Islet precursor cell (in vitro differentiated cells): Measurements from ENCODE around the gene SDF4.

Experiments used
- DNase-seq: peaks from one replicate; pipeline ENCODE4 v3.0.0-alpha.2; 2018

Gene SDF4

DNA sequence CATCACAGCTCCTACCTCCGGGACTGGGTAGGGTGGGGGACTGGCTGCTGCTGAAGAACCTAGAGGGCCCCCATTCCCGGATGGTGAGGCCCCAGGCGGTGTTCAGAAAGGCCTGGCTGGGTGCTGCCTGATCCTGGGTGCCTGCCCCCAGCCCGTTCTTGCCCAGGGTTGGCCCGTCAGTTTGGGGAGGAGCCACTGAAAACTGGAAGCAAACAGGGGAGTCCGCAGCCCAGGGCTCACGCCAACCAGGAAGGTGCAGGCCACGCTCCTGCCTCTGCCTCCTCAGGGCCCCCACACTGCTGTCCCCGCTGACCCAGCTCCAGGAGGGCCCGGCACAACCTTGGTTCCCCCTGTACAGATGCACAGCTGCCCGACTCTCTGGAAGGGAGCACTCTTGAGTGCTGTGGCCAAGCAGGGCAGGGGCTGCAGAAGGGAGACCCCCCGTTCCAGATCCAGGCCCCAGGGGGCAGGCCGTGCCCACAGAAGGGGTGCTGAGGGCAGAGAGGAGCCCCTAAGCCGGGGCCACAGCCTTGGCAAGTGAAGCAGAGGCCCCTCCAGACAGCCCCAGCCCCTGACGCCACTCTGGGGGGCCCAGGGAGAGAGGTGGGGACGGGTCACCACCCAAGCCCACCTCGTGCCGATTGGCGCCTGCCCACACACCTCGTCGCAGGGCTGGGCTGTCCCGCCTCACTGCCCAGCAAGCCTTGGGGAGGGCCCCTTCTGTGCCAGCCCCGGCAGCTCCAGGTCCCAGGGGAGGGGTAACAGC is 9.2 kb upstream of the SDF4 start:
- DNase-seq: no peak

DNA sequence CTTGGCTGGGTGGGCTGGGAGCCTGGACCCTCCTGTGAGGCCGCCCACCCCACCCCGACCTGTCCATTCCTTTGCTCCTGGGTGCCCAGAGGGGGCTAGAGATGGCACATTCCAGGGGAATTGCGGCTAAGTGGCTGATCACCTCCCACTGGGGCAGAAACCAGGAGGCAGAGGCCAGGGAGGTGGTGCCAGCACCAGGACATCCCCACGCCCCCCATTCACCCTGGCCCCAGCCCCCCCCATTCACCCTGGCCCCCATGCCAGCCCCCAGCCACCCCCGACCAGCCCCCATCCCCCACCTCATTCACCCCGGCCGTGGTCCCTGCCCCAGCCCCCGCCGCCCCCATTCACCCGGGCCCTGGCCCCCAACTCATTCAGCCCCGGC is 8.5 kb upstream of the SDF4 start:
- no peak for DNase-seq

DNA sequence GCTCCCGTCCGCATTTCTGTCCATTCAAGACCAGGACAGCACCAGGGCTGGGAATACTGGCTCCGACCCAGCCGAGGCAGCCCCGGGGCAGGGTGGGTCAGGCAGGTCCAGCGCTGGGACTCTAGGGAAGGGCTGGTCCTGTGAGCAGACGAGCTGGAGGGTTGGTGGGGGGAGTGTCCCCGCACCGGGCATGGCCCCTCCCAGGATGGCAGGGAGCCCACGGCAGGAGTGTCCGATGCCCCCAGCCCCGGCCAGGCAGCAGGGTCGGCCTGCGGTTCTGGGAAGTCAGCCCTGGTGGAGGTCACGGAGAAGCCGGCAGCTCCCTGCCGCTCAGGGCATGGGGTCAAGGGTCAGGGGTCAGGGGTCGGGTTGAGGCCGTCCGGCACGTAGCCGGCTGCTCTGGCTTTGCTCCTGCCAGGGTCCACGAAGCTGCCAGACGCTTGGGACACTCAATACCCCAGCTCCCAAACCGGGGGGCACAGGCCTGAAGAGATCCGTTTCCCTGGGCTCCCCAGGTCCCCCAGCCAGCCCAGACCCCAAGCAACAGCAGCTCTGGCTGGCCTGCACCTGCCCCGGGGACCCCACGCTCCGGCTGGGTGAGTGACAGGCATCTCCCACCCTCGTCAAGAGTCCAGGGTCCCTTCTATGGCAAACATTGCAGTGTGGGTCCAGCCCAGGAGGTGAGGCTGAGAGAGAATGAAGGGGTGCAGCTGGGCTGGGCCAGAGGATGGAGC is 8.0 kb upstream of the SDF4 start:
- DNase-seq: peak; percentile 81

DNA sequence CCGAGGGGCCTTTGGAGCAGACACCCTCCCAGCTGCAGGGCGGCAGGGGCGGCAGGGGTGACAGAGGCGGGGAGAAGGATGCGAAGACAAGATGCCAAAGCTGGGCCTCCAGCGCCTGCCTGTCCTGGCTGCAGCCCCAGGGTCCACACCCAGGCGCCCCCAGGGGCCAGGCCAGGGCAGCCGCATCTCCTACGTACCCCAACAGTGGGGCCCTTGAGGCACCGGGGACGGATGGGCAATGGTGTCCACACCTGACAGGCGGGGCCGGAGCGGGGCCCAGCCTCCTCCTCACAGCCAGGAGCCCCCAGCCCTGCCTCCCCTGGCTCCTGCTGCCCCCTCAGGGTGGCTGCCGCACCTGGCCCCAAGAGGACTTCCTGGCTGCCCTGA is 7.4 kb upstream of the SDF4 start:
- DNase-seq: no peak

DNA sequence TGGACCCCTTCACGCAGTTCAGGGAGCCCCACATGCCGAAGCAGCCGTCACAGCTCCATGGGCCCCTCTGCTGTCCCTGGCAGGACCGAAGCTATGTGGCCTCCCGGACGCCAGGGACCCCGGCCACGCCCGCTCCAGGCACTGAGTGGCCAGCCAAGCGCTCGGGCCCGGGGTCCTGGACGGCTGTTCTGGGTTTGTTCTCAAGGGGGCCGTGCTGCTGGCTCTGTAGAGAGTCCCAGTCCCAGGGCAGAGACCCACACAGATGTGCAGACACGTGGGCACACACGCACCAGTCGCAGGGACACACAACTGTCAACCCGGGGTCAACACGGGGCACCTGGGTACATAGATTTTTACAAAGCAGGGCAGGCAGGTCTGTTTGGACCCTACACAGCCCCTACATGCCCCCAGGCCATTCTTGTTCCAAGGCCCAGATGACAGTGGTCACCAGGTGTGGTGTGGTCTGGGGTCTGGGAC is 6.9 kb upstream of the SDF4 start:
- no peak for DNase-seq

DNA sequence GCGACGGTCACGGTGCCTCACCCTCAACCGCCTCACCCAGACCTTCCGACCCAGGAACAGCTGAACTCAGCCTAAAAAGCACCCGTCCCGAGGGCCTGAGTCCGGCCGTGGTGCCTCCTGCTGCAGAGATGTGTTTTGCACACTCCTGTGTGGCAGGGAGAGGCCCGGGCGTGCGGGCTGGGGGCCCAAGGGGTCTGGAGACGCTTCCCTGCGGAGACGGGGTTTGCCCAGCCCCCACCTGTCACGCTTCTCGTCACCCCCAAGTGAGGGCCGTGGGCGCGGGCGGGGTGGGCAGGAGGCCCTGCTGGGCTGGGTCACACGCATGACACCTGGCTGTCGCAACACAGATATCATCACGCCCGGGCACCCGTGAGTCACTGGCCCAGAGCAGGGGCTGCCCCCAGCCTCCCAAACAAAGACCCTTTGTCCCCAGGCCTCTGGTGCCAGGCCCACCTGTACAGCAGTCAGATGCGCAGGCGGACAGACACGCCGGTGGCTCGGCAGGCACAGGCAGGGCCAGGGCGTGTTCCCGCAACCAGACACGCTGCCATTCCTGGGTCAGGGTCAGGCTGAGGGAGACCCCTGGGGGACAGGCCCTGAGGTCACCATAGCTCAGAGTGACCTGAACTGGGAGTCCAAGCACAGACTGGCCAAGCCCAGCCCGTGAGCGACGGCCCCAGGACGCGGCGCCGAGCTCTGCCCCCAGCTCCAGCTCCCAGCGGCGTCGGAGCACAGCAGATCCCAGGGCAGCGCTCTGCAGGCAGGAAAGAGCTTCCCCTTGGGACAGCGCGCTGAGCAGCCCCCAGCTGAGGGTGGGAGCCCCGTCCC is 6.3 kb upstream of the SDF4 start:
- DNase-seq: peak; percentile 77

DNA sequence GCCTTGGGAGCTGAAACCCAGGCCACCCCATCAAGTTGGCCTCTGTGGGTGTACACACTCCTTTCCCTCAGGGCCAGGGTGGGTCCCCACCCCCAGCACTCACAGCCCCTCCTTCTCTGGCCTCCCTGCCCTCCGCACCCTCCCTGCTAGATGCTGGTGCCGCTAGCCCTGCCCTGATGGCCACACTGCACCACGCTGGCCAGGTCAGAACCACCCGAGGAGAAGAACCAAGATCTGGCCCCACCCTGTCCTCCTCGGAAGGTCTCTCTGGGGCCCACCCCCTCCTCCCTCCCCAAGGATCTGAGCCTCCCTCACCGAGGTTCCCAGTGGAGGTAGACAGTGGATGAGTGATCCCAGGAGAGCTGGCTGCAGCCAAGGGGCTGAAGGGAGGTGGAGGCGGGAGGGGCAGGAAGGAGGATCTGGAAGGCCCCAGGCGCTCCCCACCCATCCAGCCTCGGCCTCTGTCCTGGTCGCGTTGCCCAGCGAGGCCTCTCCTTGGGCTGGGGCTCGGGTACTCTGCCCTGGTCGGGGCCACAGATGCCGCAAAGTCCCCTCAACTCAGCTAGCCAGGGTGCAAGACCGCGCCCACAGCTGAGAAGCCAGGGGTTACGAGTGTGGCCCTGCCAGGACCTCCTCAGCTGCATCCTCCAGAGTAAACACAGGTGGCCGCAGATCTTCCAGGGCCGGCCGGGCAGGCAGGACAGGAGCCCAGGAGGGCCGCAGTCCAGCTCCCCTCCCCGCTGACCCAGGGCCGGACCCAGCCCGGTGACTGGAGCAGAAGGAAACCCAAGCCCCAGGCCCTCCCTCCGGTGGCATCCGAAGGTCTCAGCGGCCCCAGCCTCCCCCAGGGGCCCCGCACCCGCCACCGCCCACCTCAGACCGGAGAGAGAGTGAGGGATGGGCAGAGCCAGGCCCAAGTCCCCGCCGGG is 5.4 kb upstream of the SDF4 start:
- no peak for DNase-seq

DNA sequence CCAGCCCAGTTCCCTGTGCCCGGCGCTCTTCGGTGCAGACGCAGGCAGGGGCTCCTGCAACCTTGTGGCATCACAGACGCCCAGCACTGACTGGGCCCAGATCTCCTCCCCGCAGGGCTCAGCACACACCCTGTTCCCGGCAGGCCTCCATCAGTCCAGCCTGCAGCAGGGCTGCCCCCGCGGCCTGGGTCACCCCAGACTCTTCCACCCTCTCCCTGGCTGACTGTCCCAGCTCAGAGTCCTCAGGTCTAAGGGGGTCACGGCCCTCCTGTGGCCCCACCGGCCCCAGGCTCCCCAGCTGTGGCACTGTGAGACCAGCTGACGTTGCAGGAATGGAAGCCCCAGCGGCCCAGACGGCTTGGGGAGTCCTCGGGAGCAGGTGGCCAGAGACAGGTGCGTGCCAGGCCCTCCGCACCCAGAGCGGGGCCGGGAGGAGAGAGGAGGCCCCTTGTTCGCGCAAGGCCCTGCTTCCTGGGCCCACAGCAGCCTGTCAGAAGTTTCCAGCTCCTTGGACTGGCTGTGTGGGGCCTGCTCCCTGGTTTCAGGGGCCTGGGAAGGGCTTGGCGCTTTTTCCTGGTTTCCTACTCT is 4.5 kb upstream of the SDF4 start:
- no peak for DNase-seq

DNA sequence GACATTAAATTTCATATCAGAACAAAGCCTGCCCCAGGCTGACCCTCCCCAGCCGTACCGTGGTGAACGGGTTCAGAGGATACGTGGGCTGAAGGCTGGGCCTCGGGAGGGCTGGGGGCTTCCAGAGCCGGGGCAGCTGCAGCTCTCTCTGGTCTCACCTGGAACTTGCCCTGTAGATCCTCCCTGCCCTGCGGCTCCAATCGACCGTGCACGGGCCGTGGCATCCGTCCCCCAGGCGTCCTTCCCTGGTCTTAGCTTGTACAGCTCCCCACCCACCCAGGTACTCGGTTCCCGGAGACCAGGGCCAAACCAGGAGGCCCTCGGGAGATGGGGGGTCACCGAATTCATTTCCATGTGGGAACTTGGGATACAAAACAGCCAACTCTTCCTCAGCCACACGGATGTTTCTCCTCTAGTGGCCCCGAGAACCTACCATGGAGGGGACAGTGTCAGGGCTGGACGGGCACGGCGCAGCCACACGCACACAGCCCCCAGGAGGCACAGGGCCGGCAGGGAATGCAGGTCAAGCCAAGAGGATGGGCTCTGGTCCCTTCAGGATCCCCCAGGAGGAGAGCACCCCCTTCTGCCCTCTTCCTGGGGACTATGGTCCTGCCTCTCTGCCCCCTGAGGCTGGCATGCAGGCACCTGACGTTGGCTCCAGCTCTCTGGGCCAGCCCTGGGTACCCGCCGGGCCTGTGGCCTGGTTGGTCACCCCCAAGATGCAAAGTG is 3.4 kb upstream of the SDF4 start:
- DNase-seq: no peak

DNA sequence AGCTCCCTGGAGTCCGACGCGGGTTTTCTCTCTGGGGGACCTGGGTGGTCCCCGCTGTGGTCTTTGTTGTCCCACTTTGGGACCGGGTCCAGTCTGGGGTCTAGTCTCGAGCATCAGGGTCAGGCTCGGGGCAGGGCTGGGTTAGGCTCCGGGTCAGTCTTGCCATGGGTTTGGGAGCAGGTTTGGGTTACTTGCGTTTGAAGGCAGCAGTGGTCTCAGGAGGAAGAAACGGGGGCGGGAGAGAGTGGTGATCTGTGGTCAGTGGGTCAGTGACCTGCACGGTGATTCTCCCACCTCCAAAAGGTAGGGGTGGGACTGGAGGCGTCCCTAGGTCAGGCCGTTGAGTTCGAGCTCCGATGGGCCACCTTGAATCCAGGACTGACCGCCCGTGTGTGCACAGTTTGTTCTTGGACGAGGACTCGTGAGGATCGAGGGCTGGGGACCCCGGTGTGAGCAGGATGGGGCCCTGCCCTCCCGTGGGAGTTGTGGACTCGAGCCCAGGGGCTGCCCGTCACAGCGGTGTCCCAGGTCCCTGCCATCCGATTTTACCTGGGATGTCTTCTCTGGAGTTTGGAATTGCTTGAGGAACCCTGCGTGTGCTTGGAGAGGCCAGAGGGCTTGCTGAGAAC is 2.5 kb upstream of the SDF4 start:
- no peak for DNase-seq

DNA sequence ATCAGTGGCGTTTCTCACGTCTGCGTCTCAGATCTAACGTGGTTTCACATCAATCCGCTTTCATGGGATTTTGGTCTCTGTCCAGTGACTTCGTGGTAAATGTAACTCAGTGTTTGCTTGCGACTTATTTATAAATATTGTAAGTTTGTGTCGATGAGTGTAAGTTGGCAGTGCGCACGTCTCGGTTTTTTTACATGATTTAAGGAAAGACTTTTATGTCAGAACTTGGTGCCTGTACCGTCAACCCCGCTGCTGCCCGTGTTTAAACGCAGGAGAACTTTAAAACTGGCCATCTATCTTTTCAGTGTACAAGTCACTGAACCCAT is 1.7 kb upstream of the SDF4 start:
- no peak for DNase-seq

DNA sequence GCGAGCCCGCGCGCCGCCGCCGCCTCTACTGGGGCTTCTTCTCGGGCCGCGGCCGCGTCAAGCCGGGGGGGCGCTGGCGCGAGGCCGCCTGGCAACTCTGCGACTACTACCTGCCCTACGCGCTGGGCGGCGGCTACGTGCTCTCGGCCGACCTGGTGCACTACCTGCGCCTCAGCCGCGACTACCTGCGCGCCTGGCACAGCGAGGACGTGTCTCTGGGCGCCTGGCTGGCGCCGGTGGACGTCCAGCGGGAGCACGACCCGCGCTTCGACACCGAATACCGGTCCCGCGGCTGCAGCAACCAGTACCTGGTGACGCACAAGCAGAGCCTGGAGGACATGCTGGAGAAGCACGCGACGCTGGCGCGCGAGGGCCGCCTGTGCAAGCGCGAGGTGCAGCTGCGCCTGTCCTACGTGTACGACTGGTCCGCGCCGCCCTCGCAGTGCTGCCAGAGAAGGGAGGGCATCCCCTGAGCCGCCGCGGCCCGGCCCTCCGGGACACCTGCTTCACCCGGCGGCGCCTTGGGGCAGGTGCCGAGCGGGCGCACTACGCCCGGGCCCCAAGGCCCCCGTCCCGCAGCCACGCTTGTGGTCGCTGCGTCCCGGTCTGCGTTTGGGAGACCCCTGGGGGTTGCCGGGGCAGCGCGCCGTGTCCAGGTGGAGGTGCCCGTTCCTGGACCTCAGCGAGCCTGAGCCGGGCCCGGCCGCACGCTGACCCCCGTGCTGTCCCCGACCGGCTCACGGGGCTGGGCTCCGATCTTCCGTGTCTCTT is 1.2 kb upstream of the SDF4 start:
- DNase-seq: no peak

DNA sequence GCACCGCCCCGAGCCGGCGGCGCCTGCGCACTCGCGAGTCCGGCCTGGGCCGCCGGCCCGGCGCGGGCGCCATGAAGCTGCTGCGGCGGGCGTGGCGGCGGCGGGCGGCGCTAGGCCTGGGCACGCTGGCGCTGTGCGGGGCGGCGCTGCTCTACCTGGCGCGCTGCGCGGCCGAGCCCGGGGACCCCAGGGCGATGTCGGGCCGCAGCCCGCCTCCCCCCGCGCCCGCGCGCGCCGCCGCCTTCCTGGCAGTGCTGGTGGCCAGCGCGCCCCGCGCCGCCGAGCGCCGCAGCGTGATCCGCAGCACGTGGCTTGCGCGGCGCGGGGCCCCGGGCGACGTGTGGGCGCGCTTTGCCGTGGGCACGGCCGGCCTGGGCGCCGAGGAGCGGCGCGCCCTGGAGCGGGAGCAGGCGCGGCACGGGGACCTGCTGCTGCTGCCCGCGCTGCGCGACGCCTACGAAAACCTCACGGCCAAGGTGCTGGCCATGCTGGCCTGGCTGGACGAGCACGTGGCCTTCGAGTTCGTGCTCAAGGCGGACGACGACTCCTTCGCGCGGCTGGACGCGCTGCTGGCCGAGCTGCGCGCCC is 501 bp upstream of the SDF4 start, which contains the start of gene B3GALT6:
Gene B3GALT6 (plus strand): TSS at position 30 of the 588 bp plus-strand sequence. CDS start 42 bp downstream, at position 72.
- no peak for DNase-seq

DNA sequence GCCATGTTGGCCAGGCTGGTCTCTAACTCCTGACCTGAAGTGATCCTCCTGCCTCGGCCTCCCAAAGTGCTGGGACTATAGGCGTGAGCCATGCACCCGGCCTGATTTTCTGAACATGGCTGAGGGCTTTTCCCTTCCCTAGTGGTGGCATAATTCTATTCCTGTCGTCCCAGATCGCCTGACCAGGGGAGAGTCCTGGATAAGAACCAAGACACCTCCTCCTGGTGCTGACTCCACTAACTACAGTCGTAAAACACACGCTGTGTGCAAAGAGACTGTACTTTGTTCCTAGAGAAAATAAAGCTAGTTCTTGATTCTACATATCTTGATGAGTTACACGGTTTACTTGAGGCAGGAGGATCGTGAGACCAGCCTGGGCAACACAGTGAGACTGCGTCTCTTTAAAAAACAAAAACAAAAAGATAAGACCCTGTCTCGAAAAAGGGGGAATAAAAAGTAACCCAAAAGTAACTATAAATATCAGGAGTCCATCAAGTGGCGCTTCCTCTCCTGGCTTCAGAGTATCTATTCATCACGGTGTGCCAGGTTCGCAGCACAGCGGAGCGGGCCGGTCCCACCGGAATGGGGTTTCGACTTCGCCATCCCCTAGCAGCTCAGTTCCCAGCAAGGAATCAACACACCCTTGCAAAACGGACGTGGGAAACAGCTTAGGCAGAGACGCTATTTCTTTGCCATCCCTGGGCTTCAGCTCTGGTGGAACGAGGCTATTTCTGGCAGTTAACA is 973 bp downstream of the SDF4 start:
- no peak for DNase-seq

DNA sequence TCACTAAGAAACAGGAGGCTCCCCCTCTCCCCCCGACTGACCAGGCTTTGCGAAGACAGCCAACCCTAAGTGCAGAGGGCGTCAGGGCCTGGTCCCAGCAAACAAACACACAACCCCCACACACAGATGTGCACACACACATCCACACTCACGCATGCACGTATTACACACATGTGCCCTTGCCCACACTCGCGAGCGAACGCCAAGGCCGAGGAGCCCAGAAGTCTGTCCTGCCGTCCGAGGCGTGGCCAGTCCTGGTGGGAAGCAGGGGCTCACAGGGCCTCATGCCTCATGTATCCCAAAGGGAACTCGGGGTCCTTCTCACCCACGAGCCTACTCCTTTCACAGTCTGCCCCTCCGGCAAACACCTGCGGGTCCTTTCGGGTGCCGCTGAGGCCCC is 2.0 kb downstream of the SDF4 start:
- DNase-seq: no peak

DNA sequence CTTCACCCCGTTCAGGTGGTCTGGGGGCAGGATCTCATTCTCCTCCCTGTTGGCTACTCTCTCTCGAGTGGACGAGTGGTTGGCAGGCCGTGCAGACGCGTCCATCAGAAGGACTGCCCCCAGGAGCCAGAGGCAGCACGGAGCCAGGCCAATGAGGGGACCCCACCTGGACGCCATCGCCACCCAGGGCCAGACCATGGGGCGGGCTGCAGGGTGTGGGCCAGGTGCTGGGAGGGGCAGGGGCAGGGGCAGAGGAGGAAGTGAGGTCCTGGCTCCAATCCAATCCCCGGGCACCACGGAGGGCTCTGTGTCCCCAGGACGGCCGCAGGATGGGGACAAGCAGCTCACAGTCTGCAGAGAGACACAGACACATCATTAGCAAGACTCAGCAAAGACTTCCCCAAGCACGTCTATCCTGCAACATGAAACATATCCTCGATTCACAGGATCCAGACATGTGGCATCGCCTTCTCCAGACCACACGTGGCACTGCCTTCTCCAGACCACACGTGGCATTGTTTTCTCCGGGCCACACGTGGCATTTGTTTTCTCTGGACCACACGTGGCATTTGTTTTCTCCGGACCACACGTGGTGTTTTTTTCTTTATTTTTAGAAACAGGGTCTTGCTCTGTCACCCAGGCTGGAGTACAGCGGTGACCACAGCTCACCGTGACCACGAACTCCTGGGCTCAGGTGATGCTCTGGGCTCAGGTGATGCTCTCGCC is 3.0 kb downstream of the SDF4 start:
- no peak for DNase-seq

DNA sequence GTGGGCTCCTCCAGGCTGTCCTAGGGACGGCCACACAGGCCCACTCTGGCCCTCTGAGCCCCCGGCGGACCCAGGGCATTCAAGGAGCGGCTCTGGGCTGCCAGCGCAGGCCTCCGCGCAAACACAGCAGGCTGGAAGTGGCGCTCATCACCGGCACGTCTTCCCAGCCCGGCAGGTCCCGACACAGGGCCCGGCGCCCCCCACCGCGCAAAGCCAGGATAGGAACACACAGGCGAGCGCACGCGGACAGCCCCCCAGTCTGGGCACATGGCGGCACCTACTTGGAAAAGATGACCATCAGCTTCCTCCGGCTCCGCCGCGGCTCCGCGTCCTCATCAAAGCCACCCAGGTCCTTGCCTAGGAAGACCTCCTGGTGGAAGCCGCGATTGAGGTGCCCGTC is 3.6 kb downstream of the SDF4 start:
- no peak for DNase-seq

DNA sequence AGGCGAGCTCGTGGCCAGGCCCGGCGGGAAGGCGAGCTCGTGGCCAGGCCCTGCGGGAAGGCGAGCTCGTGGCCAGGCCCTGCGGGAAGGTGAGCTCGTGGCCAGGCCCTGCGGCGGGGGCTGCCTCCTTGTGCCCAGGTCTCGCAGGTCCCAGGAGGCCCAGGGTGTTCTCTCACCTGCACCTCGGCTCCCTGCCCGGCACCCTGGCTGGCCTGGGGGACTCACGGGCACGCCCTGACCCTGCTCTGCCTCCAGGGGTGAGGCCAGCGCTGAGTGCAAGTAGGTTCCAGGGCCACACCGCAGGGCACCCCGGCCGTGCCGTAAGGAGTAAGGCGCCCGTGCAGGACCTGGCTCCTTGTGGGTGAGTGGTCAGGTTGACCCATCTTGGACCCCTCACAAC is 4.4 kb downstream of the SDF4 start:
- no peak for DNase-seq
